Mesodermal cell (in vitro differentiated cells): ENCODE data around the gene FNDC7.
"Not testable (repeated sequence)": the region's sequence is repeated elsewhere in the genome, so short reads cannot be mapped to it uniquely, and the experiment has no call there.

Source experiments
- H3K27ac ChIP-seq: 2 replicates; pipeline ENCODE4 v1.7.0; 2013; ENCODE audit warnings: mild to moderate bottlenecking, low read depth, low read length, moderate library complexity; ENCODE audit not compliant: severe bottlenecking
- H3K36me3 ChIP-seq: 2 replicates; pipeline ENCODE4 v1.7.1; 2013; ENCODE audit warnings: mild to moderate bottlenecking, low read length, moderate library complexity; ENCODE audit not compliant: control insufficient read depth, insufficient read depth
- H3K4me1 ChIP-seq: one replicate; pipeline ENCODE4 v1.7.1; 2013; ENCODE audit warnings: mild to moderate bottlenecking, low read length; ENCODE audit not compliant: insufficient read depth, control insufficient read depth, poor library complexity, severe bottlenecking
- H3K4me3 ChIP-seq: 2 replicates; pipeline ENCODE4 v1.7.0; 2013; ENCODE audit warnings: low read length, control low read depth, mild to moderate bottlenecking; ENCODE audit not compliant: insufficient read depth, poor library complexity, severe bottlenecking; ENCODE audit errors: extremely low read depth
- H3K9me3 ChIP-seq: 2 replicates; pipeline ENCODE4 v1.7.1; 2013; ENCODE audit warnings: mild to moderate bottlenecking, low read length, moderate library complexity; ENCODE audit not compliant: control insufficient read depth
- WGBS, 2 experiments: methylation state at CpG; one replicate each; pipeline ENCODE4 v1.1.5; 2013; ENCODE audit warnings: missing lambda C conversion rate in 2 of 2; ENCODE audit not compliant: insufficient coverage in 2 of 2; 5-methylcytosine and 5-hydroxymethylcytosine counted together

FNDC7 gene

DNA sequence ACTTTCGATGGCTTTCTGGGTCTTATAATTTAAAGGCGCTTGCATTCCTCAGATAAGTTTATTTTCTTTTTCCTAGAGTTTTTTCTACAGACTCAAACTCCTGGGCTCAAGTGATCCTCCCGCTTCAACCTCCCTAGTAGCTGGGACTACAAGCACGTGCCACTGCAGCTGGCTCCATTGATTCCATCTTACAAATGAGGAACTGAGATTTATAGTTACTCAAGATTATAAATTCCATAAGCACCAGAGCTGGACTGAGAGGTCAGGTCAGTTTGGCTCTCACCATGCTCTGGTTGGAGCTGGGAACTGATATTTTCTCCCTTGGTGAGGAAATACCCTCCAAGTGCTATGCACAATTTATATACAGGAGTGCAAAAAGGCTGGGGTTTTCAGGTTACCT, 34.0 kb upstream of the FNDC7 start:
- Histone ChIP-seq H3K9me3 (peaks cover 9% of the 10 kb centered on the region), H3K4me1 (peaks cover 4% of the 10 kb centered on the region), H3K36me3 (no peaks in the 10 kb centered on the region), H3K27ac (no peak overlapping the region), H3K4me3 (no peak overlapping the region)
- WGBS, 2 experiments = 94% methylated on average over 2 of the region's 4 CpGs; no CpG with 5 or more reads in 1 of the 2 experiments

DNA sequence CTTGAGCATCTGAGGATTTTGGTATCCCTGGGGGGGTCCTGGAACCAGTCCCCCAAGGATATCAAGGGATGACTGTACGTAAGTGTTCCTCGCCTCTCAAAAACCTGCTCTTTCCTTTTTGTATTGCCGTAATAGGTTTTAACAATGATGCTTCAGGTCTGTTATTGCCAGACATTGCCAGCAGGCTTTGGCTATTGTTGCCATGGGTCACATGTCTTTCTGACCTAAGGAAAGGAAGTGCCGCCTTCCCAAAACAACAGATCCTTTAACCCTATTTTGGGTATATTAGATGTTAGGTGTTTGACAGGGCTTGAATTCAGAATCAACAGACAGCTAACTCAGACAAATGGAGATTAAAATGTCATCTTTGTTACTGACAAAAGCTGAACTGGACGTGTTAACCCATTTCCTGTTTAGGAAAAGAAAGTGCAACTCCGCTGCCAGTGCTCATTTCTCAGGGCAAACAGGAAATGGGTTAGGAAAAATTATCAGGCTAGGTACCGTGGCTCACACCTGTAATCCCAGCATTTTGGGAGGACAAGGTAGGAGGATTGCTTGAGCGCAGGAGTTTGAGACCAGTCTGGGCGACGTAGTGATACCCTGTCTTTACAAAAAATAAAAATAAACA, 33.0 kb upstream of the FNDC7 start:
- Histone ChIP-seq H3K9me3 (peaks cover 9% of the 10 kb centered on the region), H3K4me3 (no peak overlapping the region), H3K36me3 (no peaks in the 10 kb centered on the region), H3K27ac (no peak overlapping the region), H3K4me1 (peaks cover 4% of the 10 kb centered on the region)
- WGBS, 2 experiments = 90 to 98% methylated on average over 6 to 8 of the region's 10 CpGs

DNA sequence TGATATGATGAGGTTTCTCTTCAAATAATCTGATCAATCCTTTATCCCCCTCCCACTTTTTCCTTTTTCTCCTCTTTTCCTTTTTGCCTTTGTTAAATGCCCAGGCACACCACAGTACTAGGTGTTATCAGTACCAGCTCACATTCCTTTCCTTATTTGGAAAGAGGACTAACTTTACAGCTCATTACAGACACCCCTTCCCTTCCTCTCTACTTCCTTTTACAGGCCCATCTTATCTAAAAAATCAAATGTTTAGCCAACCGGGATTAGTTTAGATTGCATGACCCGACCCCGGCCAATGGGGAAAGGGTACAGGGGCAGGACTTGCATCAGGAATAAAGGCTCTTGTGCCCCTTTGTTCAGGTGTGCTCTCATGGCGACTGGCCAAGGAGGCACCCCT, 31.0 kb upstream of the FNDC7 start:
- H3K36me3 ChIP-seq, H3K4me1 ChIP-seq, H3K4me3 ChIP-seq, H3K27ac ChIP-seq, H3K9me3 ChIP-seq: not testable (repeated sequence)
- WGBS, 2 experiments = 80 to 89% methylated on average over 3 to 4 of the region's 4 CpGs

DNA sequence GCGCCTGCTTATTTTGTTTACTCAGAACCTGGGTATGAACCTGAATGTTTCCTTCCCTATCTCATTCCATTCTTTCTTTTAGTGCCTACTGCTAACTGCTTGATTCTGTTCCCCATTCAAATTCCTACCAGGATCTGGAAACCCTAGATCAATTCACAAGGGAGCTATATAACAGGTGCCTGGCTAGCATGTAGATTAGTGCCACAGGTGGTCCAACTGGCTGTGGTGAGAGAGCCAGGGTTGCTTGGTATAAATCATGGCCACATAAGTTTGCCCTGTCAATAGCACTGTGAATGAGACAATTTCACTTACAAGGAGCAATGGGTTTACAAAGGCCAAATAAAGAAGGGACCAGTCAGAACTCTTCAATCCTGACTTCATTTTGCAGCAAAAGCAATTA, 27.2 kb upstream of the FNDC7 start:
- WGBS, 2 experiments = 88 to 100% methylated on average over 1 of the region's 1 CpG
- H3K27ac ChIP-seq = no peak overlapping the region
- H3K36me3 ChIP-seq = no peaks in the 10 kb centered on the region
- peaks cover 9% of the 10 kb centered on the region for H3K9me3 ChIP-seq
- no peak overlapping the region for H3K4me3 ChIP-seq
- H3K4me1 ChIP-seq = peaks cover 4% of the 10 kb centered on the region

DNA sequence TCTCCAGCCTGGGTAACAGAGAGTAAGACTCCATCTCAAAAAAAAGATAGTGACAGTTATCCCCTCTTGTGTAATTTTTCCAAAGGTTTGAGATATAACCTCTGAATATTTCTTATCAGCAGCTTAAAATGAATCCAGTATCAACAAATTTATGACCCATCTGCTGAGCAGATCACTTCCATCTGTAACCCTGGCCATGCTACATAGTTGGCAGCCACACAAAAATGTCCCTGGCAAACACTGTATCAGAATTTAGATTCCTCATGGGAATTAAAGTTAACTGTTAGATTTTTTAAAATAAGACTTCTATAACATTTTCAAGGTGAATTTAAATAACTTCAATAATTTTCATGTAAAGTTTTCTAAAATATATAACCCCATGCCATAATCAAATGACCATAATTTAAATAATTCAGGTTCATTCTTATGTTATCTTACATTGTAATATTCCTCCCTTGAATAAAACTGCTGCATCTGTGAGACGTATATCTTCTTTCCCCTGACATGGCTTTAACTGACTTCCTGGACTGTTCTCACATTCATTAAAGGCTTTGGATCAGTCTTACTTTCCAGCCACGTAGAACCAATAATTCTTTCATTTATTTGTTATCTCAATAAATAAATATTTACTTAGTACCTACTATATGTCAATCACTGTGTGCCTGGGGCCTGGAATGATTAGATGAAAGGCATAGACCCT, 25.9 kb upstream of the FNDC7 start:
- 86% methylated on average over 1 of the region's 2 CpGs; no CpG with 5 or more reads in 1 of the 2 experiments for WGBS, 2 experiments
- Histone ChIP-seq H3K4me3 (no peak overlapping the region), H3K27ac (no peak overlapping the region), H3K9me3 (peaks cover 8% of the 10 kb centered on the region), H3K36me3 (no peaks in the 10 kb centered on the region), H3K4me1 (peaks cover 1% of the 10 kb centered on the region)

DNA sequence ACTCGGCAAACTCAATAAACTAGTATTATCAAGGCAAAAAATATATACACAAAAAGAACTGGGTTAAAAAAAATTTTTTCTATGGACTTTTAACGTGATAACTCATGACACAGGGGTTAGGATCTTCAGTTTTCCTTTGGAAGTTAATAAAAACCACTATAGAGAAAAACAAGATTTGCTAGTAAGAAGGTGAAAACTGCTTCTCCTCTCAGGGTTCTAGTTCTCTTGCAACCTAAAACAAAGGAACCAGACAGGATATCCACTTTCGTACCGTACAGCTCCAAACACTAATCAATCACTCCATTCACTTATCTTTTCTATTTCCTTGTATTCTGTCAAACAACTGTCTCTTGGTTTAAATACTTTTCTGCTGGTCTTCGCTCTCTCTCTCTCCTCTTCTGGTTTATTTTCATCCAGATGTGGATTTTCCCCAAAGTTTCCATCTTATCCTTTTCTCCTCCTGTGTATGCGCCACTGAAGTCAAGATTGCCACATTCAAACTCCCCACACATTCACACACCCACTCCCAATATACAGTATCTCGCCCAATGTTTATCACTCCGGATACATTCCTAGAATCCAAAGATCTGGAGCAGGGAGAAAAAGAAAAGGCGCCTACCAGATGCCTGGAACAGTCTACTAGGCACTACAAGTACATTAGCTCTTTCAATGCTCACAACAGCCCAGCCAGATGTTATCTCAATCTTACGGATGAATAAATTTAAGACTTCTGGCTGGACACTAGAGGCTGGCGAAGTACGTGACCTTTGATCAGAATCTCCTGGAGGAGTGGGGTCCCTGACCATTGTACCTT, 21.4 kb upstream of the FNDC7 start:
- H3K27ac ChIP-seq = peak overlapping the region; percentile 97
- WGBS, 2 experiments = 35 to 42% methylated on average over 7 to 8 of the region's 12 CpGs

DNA sequence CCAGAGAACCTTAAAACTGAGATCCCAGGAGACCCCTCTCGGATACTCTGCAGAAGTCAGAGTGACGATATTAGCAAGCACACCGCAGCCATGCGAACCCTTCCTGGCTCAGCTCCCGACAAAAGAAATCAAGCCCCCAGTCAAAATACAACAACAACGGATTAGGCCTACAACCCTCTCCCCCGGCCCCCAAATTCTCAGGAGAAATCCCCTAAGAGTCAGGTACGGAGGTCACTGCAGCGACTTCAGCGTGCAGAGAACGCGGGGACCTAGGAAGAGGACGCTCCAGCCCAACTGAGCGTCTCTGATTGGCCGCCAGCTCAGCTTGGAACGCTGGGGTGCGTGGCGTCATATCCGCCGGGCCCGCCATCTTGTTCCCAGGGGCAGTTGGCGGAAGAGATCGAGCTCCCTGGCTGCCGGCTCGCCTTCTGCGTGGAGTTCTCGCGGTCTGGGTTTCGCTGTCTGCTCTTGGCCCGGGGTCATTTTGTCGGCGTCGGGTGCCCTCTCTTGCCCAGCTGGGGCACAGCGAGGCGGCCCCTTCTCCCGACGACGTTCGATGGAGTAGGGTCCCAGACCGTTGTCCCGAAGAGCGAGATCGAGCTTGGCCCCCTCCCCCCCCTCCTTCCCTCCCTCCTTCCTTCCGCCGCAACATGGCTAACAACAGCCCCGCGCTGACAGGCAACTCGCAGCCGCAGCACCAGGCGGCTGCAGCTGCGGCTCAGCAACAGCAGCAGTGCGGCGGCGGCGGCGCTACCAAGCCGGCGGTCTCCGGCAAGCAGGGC, 20.6 kb upstream of the FNDC7 start, which contains the start of gene PRPF38B:
PRPF38B (plus strand) TSS at position 369 of the 782 bp plus-strand sequence; CDS start at position 651, 282 bp downstream.
- 0% methylated on average over 36 to 49 of the region's 59 CpGs for WGBS, 2 experiments

More for the DNA sequence above, 21.4 kb upstream of the FNDC7 start:
- Histone ChIP-seq H3K4me1 (no peaks in the 10 kb centered on the region), H3K9me3 (no peaks in the 10 kb centered on the region), H3K4me3 (peak overlapping the region; percentile 80), H3K36me3 (peaks cover 12% of the 10 kb centered on the region)

DNA sequence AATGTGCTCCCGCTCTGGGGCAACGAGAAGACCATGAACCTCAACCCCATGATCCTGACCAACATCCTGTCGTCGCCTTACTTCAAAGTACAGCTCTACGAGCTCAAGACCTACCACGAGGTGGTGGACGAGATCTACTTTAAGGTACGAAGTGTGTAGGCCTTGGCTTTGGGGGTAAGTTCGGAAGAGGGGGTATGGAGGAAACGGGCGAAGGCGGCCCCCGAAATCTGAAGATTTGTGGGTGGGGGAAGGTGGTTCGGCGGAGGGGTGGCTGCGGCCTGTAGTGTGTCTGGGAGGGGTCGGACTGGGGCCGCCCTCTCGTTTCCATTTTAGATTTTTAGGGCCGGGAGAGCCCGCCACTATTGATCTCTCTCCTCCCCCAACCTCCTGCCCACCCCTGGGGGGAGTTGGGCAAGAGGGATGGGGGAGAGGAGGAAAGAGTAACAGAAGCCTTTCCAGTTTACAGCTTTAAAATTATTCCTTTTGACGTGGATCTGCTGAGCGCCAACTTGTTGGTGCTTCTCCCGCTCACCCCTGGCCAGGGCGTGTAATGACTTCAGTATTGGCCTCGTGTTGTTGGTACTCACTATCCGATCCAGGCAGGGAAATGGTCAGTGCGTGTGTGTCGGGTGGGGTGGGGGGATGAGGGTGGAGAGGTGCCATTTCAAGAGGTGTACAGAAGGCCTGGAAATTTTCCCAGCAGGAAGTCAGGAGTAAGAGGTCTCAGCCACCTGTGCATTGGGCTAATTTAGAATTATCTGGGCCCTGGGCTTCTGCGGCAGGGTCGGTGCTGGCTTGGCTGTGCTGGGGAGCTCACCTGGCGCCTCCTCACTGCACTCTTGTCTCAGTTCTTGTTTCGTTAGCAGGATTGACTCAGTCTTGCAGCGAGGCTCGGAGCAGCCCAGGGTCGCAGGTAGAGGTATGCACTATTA, 19.7 kb upstream of the FNDC7 start:
- no peaks in the 10 kb centered on the region for H3K9me3 ChIP-seq
- H3K27ac ChIP-seq = peak overlapping the region; percentile 97
- 0 to 1% methylated on average over 19 to 22 of the region's 36 CpGs for WGBS, 2 experiments
- no peaks in the 10 kb centered on the region for H3K4me1 ChIP-seq
- peak overlapping the region; percentile 80 for H3K4me3 ChIP-seq
- H3K36me3 ChIP-seq = peaks cover 27% of the 10 kb centered on the region

More for the DNA sequence above, 20.6 kb upstream of the FNDC7 start, which contains the start of gene PRPF38B:
- Histone ChIP-seq H3K9me3 (no peaks in the 10 kb centered on the region), H3K36me3 (peaks cover 20% of the 10 kb centered on the region), H3K27ac (peak within 1 kb of the TSS; percentile 97), H3K4me1 (no peaks in the 10 kb centered on the region), H3K4me3 (peak within 1 kb of the TSS; percentile 80)

DNA sequence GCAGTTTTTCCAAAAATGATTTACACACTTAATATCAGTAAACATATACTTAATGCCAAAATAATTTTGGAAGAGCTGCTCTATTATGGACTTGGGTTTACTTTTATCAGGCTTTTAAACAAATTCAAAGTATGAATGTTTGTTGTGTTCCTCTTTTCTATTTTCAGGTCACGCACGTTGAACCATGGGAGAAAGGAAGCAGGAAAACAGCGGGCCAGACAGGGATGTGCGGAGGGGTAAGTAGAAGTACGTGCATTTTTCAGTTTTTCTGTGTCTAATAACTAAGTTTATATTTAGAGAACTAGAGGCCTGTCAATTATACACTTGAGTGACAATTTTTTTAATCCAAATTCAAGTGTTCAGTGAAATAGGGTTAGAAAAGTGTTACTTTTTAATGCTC, 17.2 kb upstream of the FNDC7 start:
- no peaks in the 10 kb centered on the region for H3K4me1 ChIP-seq
- no peaks in the 10 kb centered on the region for H3K9me3 ChIP-seq
- 100% methylated on average over 1 of the region's 5 CpGs for WGBS, 2 experiments
- H3K36me3 ChIP-seq = peaks cover 53% of the 10 kb centered on the region
- H3K27ac ChIP-seq = no peak overlapping the region
- no peak overlapping the region for H3K4me3 ChIP-seq
